D721Med (cell line): ENCODE data around the gene NKD1.

Experiments
- DNase-seq: peaks from one replicate; pipeline ENCODE4 v3.0.0; 2011; ENCODE audit warnings: low spot score; ENCODE audit not compliant: insufficient read length
- FAIRE-seq: peaks from 2 replicates; lab custom pipeline; 2011; peaks lifted over from hg19 to GRCh38; lab: Jason Lieb, UNC
- TF ChIP-seq, protein P1 (sequence below): IDR thresholded peaks from 2 replicates; pipeline ENCODE4 v1.5.1; 2012; ENCODE audit warnings: mild to moderate bottlenecking, control low read depth; ENCODE audit not compliant: insufficient read depth; ENCODE audit errors: missing control alignments

The NKD1 gene

DNA sequence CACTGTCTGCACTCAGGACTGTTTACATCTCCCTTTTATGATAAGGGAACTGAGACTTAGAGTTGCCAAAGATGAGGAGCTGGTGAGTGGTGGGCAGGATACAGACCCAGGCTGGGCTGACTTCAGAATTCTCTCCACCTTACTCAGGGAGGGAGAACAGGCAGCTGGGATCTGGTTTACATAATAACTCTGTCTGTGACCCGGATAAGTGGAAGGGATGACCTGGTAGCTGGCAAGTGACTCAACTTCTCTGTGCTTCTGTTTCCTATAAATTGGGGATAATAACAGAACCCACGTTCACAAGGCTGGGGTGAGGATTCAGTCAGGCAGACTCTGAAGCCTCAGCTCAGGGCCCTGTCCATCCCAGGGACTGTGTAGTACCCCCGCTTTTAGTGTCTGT is 130.3 kb downstream of the NKD1 start:
- no peak for DNase-seq
- TF ChIP-seq, protein P1, sequence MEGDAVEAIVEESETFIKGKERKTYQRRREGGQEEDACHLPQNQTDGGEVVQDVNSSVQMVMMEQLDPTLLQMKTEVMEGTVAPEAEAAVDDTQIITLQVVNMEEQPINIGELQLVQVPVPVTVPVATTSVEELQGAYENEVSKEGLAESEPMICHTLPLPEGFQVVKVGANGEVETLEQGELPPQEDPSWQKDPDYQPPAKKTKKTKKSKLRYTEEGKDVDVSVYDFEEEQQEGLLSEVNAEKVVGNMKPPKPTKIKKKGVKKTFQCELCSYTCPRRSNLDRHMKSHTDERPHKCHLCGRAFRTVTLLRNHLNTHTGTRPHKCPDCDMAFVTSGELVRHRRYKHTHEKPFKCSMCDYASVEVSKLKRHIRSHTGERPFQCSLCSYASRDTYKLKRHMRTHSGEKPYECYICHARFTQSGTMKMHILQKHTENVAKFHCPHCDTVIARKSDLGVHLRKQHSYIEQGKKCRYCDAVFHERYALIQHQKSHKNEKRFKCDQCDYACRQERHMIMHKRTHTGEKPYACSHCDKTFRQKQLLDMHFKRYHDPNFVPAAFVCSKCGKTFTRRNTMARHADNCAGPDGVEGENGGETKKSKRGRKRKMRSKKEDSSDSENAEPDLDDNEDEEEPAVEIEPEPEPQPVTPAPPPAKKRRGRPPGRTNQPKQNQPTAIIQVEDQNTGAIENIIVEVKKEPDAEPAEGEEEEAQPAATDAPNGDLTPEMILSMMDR: no peak
- FAIRE-seq: no peak

DNA sequence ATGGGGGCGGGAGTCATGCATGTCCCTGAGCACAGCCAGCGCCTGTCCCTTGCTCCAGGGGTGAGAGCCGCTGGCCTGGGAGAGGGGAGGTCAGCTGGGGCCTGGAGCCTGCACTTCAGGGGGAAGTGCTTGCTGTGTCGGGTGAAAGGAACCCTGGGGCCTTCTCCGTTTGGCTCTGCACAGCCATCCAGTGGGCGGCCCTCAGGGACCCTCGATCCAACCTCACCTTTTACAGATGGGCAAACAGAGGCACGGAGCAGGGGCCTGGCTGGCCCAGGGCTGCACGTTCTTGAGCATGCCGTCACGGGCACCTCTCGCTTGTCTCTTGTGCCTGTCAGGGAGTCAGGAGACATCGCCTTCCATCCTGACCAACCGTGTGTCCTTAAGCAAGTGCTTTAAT is 131.1 kb downstream of the NKD1 start:
- DNase-seq: no peak
- FAIRE-seq: no peak
- TF ChIP-seq, protein P1: no peak

DNA sequence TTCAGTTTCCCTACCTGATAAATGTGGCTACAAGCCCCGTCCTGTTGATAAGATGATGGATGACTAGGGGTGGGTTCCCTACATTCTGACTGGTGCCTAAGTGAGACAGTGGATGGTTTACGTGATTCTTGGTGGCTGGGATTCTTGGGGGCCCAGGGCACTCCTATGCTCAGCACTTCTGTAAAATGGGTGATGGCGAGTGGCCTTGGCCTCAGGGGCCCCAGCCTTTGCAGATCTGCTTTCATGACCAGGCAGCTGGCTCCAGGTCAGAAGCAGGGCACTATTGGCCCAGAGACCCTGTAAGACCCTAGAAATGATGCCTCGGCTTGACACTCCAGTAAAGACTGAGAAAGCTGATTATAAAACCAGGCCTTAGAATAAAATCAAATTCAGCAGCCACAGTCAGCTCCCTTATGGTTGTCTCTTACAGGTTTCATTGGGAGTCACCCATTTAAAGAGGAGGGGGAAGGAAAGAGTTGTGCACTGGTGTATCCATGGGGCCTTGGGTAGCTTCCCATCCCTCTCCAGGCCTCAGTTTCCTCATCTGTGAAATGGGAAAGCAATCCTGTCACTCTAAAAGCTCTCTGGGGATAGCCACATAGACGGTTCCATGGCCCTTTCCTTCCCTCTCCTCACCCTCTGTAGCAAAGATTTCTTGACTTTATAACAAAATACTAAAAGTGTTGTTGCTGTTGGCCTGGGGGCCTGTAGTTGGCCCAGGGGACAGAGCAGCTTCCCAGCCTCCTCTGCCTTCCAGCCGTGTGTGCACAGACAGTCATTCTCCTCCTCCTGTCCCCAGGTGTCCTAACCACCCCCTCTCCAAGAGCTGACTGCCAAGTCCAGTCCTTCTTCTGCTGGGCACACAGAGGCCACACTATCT is 131.7 kb downstream of the NKD1 start:
- no peak for FAIRE-seq
- DNase-seq: no peak
- TF ChIP-seq, protein P1: no peak

DNA sequence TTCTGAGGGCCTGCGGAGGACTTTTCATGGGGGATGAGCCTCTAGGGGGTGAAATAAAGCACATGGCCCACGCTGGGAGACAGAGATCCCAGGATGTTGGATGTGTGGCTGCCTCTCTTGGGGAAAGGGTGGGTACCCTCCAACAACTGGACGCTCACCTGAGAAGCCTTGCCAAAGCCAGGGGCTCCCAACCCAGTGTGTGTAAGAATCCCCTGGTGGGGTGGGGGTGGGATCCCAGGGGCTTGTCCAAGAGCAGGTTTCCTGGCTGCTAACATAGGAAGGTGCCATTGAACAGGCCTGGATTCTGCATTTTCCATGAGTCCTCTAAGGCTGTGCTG is 132.3 kb downstream of the NKD1 start:
- TF ChIP-seq, protein P1: no peak
- no peak for FAIRE-seq
- no peak for DNase-seq

DNA sequence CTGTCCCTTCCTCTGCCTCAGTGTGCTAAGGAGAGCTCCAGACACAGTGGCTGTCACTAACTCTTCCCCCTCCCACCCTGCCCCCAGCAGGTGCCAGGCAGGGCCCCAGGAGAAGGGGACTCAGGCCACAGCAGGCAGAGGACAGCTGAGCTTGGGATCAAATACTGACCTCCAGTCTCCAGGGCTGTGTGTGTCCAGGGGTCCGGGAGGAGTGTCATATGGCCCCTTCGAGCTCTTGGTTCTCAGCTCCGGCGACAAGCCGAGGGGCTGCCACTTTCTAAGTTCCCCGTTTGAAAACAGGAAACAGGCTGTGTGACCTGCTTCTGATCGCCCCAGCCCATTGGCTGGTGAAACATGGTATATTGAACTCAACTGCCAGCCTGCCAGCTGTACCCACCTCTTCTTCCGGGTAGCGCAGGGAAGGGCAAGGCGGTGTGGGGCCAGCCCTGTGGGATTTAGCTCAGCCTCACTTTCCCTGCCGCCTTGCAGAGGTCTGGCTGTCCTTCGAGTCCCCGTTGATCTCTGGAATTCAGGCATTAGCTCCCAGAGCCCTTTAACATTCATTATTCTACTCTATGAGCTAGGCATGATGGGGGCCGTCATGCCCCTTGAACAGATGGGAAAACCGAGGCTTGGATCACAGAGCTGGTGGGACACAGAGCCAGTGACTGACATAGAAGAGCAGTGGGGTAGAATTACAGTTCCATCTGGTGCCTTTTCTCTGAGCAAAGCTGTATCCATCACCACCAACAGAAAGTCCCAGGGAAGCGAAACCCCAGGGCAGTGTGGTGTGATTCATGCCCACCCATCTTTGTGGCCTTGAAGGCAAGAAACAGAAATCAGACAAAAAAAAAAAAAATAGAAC is 133.1 kb downstream of the NKD1 start, which contains the start of gene SNX20:
TSS of gene SNX20 (minus strand) at position 292 of the 865 bp plus-strand sequence. CDS start 3,786 bp downstream, outside the sequence.
- TF ChIP-seq, protein P1: no peak
- no peak for FAIRE-seq
- no peak for DNase-seq

DNA sequence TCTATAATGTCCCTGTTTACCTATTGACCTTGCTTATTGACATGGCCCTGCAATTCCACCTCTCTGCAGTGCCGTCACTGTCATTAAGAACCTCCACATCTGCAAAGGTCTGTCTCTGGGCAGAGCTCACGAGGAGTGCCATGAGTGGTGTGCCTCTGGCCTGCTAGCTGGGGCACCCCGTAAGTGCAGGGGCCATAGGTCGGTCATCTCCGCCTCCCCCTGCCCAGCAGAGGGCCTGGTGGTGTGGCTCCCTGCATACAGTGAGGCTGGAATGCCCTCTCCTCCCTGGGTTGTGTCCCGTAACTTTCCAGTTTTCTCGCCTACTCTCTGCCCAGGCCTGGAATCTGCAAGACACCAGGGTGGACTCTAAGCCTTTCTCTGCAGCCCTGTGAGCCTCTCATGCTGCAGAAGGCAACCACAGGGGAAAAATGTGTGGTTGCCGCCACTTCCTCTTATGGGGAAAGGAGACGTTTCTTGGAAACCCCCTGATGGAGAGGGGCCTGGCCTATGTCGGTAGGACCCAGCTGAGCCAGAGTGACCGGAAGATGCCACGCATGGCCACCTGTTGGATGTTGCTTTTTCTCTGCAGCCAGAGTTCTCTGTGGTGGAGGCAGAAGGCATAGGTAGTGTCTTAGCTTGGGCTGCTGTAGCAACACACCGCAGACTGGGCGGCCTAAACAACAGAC is 135.6 kb downstream of the NKD1 start:
- FAIRE-seq: no peak
- TF ChIP-seq, protein P1: no peak

More for the DNA sequence above, 135.6 kb downstream of the NKD1 start:
- DNase-seq: no peak
